ENCODE data around the gene DOCK9. TPM values are rescaled to one million over a fixed set of nuclear protein-coding genes. Genes with fewer than 3 reads are reported as not detected.

DOCK9 gene
- total and polyA plus RNA-seq, 8 donors = 98.3 to 158 (median 109) TPM

- H3K9me3 ChIP-seq = no peaks in the 10 kb centered on the region
- DNase-seq (no peak), ATAC-seq (no peak)
- intact Hi-C loops (cut with DNase I) = loop anchor here in 1 of 2 donors (10.0 kb wide), 1 partner anchor 145 kb away; no protein-coding TSS in a partner anchor
- no peaks in the 10 kb centered on the region for H3K27me3 ChIP-seq
- peaks cover 6 to 20% of the 10 kb centered on the region in 2 donors for H3K4me1 ChIP-seq
- no peak for TF ChIP-seq CTCF (IDR thresholded peaks at IDR 0.05)
- peaks cover 0 to 32% of the 10 kb centered on the region in 2 donors for H3K36me3 ChIP-seq
- no peak overlapping the region for H3K4me3 ChIP-seq
- H3K27ac ChIP-seq = no peak overlapping the region
Measured at GRCh38 chr13:98889419-98890085, 88.3 kb downstream of the DOCK9 start.

GRCh38 chr13:98888890-98889279 lies 89.0 kb downstream of the DOCK9 start:
- intact Hi-C loops (cut with DNase I) = no loop called here
- Histone ChIP-seq H3K27ac (no peak overlapping the region), H3K27me3 (no peaks in the 10 kb centered on the region), H3K9me3 (no peaks in the 10 kb centered on the region), H3K4me1 (peaks cover 6 to 20% of the 10 kb centered on the region in 2 donors), H3K36me3 (peaks cover 0 to 39% of the 10 kb centered on the region in 2 donors), H3K4me3 (no peak overlapping the region)
- ATAC-seq = no peak
- DNase-seq = no peak
- no peak for TF ChIP-seq CTCF (IDR thresholded peaks at IDR 0.05)

- no peak for ATAC-seq
- Histone ChIP-seq H3K4me3 (no peak overlapping the region), H3K36me3 (peaks cover 0 to 44% of the 10 kb centered on the region in 2 donors), H3K4me1 (peaks cover 6 to 14% of the 10 kb centered on the region in 2 donors), H3K27me3 (no peaks in the 10 kb centered on the region), H3K9me3 (no peaks in the 10 kb centered on the region), H3K27ac (no peak overlapping the region)
- no peak for DNase-seq
- no peak for TF ChIP-seq CTCF (IDR thresholded peaks at IDR 0.05)
- intact Hi-C loops (cut with DNase I) = no loop called here
Measured at GRCh38 chr13:98888222-98888889, 89.5 kb downstream of the DOCK9 start.

- no peak overlapping the region for H3K4me3 ChIP-seq
Measured at GRCh38 chr13:98886587-98887230, 91.2 kb downstream of the DOCK9 start.

More at GRCh38 chr13:98886587-98887230, 91.2 kb downstream of the DOCK9 start:
- Histone ChIP-seq H3K9me3 (no peaks in the 10 kb centered on the region), H3K4me1 (no peaks in the 10 kb centered on the region), H3K36me3 (peaks cover 0 to 56% of the 10 kb centered on the region in 2 donors), H3K27ac (no peak overlapping the region), H3K27me3 (no peaks in the 10 kb centered on the region)
- DNase-seq (no peak), ATAC-seq (no peak)
- intact Hi-C loops (cut with DNase I) = no loop called here
- TF ChIP-seq CTCF (IDR thresholded peaks at IDR 0.05) = no peak
